HCT116 (cell line): ENCODE data around the gene PRCC. TPM values are rescaled to one million over a fixed set of nuclear protein-coding genes. Genes with fewer than 3 reads are reported as not detected.
A peak's percentile ranks its signal among the peaks of the same experiment; 100 is the strongest.

Experiments
- ATAC-seq: fragments of 200-7000 bp; cut with Tn5 transposase; 2 replicates; pipeline ENCODE4 v1.9.1; 2020; ENCODE audit warnings: mild to moderate bottlenecking, moderate library complexity
- BruUV-seq: library from RNA; stranded (reverse); fragments of 400-500 nt; replicated peaks from 2 replicates; lab custom pipeline; 2021; lab: Mats Ljungman, UMichigan
- CTCF ChIA-PET: fragments of 300-600 bp; sonication (Branson Sonifier 250); formaldehyde crosslinking; loops from one replicate; lab custom pipeline; 2021; ENCODE audit warnings: antibody characterized with exemption; lab: Charles Lee
- POLR2A ChIA-PET: fragments of 300-600, 350-600 bp; sonication (Branson Sonifier 250); formaldehyde crosslinking; loops from one replicate; lab custom pipeline; 2021; ENCODE audit warnings: antibody characterized with exemption; lab: Charles Lee
- RAD21 ChIA-PET, 2 experiments: fragments of 300-600 bp; sonication (Branson Sonifier 250); formaldehyde crosslinking; loops; one replicate each; lab custom pipeline; 2023; ENCODE audit warnings: low total read pairs in 2 of 2; ENCODE audit not compliant: uncharacterized antibody in 2 of 2, unreplicated experiment in 2 of 2, low non-redundant PET in 1 of 2; lab: Charles Lee
- DNase-seq: peaks from one replicate; pipeline ENCODE4 v3.0.0-alpha.2; 2010; ENCODE audit warnings: low read depth, low spot score
- H2AFZ ChIP-seq: fragments of 200-600 bp; shearing (Covaris generic), sonication (generic); 2 replicates; pipeline ENCODE4 v1.6.1; 2017; ENCODE audit warnings: low read depth, mixed run types, mixed read lengths, antibody characterized with exemption, low read length; ENCODE audit not compliant: poor library complexity, severe bottlenecking
- H3K27ac ChIP-seq: 2 replicates; pipeline ENCODE4 v1.5.1; 2012; ENCODE audit warnings: low read depth, low read length
- H3K27me3 ChIP-seq: fragments of 200-600 bp; sonication (generic); 2 replicates; pipeline ENCODE4 v1.6.1; 2016; ENCODE audit warnings: mixed run types, low read length, mixed read lengths; ENCODE audit not compliant: insufficient read depth
- H3K36me3 ChIP-seq, 2 experiments: fragments of 200-500 bp in 1 of 2; fragments of 200-600 bp in 1 of 2; sonication (Bioruptor generic) in 1 of 2; sonication (generic) in 1 of 2; 2 replicates each; pipeline versions ENCODE4 v1.5.1 to v1.6.1; 2014 to 2016; ENCODE audit warnings: low read length in 2 of 2, inconsistent platforms in 1 of 2, mixed read lengths in 1 of 2, mixed run types in 1 of 2; ENCODE audit not compliant: insufficient read depth in 2 of 2, control insufficient read depth in 1 of 2
- H3K4me1 ChIP-seq, 2 experiments: fragments of 200-600 bp in 1 of 2; sonication (generic) in 1 of 2; 2 replicates each; pipeline versions ENCODE4 v1.5.1 to v1.6.1; 2012 to 2017; ENCODE audit warnings: low read length in 2 of 2, inconsistent platforms in 1 of 2, mild to moderate bottlenecking in 1 of 2, mixed read lengths in 1 of 2, mixed run types in 1 of 2, moderate library complexity in 1 of 2; ENCODE audit not compliant: insufficient read depth in 2 of 2, control insufficient read depth in 1 of 2
- H3K4me2 ChIP-seq: fragments of 200-600 bp; sonication (generic); 2 replicates; pipeline ENCODE4 v1.6.1; 2017; ENCODE audit warnings: mixed run types, low read length, mixed read lengths
- H3K4me3 ChIP-seq, 2 experiments: fragments of 200-600 bp in 1 of 2; sonication (generic) in 1 of 2; replicated peaks in 1 of 2; 2 replicates each; pipeline ENCODE4 v1.5.1; 2011 to 2016; ENCODE audit warnings: low read length in 2 of 2, control low read depth in 1 of 2, low read depth in 1 of 2, mild to moderate bottlenecking in 1 of 2, mixed read lengths in 1 of 2, mixed run types in 1 of 2
- H3K79me2 ChIP-seq: fragments of 200-600 bp; sonication (generic); 2 replicates; pipeline ENCODE4 v1.6.1; 2017; ENCODE audit warnings: mild to moderate bottlenecking, mixed run types, low read length, moderate library complexity, mixed read lengths; ENCODE audit not compliant: insufficient read depth
- H3K9ac ChIP-seq: fragments of 200-600 bp; sonication (generic); 2 replicates; pipeline ENCODE4 v1.6.1; 2016; ENCODE audit warnings: low read length, mixed read lengths
- H3K9me2 ChIP-seq: fragments of 200-600 bp; sonication (generic), shearing (Covaris generic); 2 replicates; pipeline ENCODE4 v1.6.1; 2017; ENCODE audit warnings: mixed run types, mild to moderate bottlenecking, moderate library complexity; ENCODE audit not compliant: insufficient read depth
- H3K9me3 ChIP-seq, 2 experiments: fragments of 200-500 bp in 1 of 2; fragments of 200-600 bp in 1 of 2; sonication (Bioruptor generic) in 1 of 2; sonication (generic) in 1 of 2; 2 replicates each; pipeline ENCODE4 v1.6.1; 2014 to 2017; ENCODE audit warnings: low read length in 2 of 2, mixed read lengths in 2 of 2, inconsistent platforms in 1 of 2, low read depth in 1 of 2, mild to moderate bottlenecking in 1 of 2, mixed run types in 1 of 2, moderate library complexity in 1 of 2; ENCODE audit not compliant: control insufficient read depth in 1 of 2, insufficient read depth in 1 of 2
- H4K20me1 ChIP-seq: fragments of 200-600 bp; sonication (generic), shearing (Covaris generic); 2 replicates; pipeline ENCODE4 v1.6.1; 2017; ENCODE audit warnings: mixed run types, mild to moderate bottlenecking, moderate library complexity; ENCODE audit not compliant: insufficient read depth
- FOSL1 ChIP-seq: IDR thresholded peaks from 2 replicates; pipeline ENCODE4 v1.6.1; 2012; ENCODE audit warnings: low read depth
- SP1 ChIP-seq: IDR thresholded peaks from 2 replicates; pipeline ENCODE4 v1.6.1; 2012; ENCODE audit warnings: low read depth
- intact Hi-C: fragments of 100-400 bp; cut with micrococcal nuclease; formaldehyde crosslinking; loops from 2 replicates; pipeline ENCODE4 v1.10.0; 2022
- total RNA-seq: library from RNA; stranded (reverse); gene quantifications from one replicate; pipeline ENCODE4 v1.2.1, GENCODE V29; 2021; ENCODE audit not compliant: unreplicated experiment
- TF ChIP-seq, protein P1 (sequence below): IDR thresholded peaks from 2 replicates; pipeline ENCODE4 v1.6.1; 2011; ENCODE audit warnings: mild to moderate bottlenecking, low read length, moderate library complexity; ENCODE audit not compliant: insufficient replicate concordance; ENCODE audit errors: extremely low read depth
- TF ChIP-seq, protein P2 (sequence below): IDR thresholded peaks from 2 replicates; pipeline ENCODE4 v1.6.1; 2012
- TF ChIP-seq, protein P3 (sequence below): IDR thresholded peaks from 2 replicates; pipeline ENCODE4 v1.6.1; 2012; ENCODE audit warnings: low read depth
- TF ChIP-seq, protein P4 (sequence below), 3 experiments: fragments of 200-600 bp in 1 of 3; sonication (generic) in 1 of 3; IDR thresholded peaks in 2 of 3; conservative IDR thresholded peaks in 1 of 3; 2 replicates each; pipeline ENCODE4 v1.5.1; 2012 to 2017; ENCODE audit warnings: low read depth in 2 of 3, low read length in 2 of 3, antibody characterized with exemption in 1 of 3, borderline replicate concordance in 1 of 3, control low read depth in 1 of 3, mild to moderate bottlenecking in 1 of 3, mixed read lengths in 1 of 3, mixed run types in 1 of 3, moderate library complexity in 1 of 3; ENCODE audit not compliant: insufficient read depth in 1 of 3

The PRCC gene
- total RNA-seq, 1 experiment from 2014 or later = 78.1 TPM

DNA sequence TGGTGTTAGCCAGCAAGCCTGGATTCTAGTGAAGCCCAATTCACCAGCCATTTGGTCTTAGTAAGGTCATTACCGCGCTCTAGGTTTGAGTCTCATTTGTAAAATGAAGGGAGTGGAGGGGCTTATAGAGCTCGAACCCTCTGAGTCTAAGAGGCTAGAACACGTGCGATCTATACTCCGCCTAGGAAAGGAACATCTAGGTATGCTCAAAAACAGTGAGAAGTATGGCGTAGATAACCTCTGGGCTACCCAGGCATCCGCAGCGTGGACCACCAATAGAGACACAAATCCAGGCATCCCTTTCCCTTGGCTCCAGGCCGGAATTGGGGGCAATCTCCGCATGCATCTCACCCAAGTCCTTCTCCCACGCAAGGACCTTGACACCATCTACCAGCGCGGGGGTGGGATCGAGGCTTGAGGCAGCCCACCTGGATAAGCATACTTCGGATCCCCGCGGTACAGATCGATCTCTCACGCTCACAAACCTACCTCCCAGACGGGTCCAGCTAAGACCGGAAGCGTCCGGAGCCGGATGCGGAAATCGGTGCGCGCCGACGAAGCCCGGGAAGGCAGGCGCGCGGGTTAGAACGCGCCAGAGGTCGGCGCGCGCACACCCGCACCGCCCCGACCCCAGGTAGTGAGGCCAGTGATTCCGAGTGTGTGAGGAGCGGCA lies 39.3 kb upstream of the PRCC start, which contains the start of gene METTL25B:
Gene METTL25B (plus strand): TSS at position 544 of the 673 bp plus-strand sequence. CDS start 636 bp downstream, outside the sequence.
- Histone ChIP-seq H3K4me2 (peak within 1 kb of the TSS; percentile 97), H3K36me3 (peaks cover 15 to 26% of the 10 kb centered on the region in 2 experiments), H3K9me2 (no peaks in the 10 kb centered on the region), H3K79me2 (peaks cover 65% of the 10 kb centered on the region), H3K9me3 (no peaks in the 10 kb centered on the region), H3K27me3 (no peaks in the 10 kb centered on the region), H3K9ac (peak within 1 kb of the TSS; percentile 93), H3K27ac (peak within 1 kb of the TSS; percentile 81), H3K4me3 (peak within 1 kb of the TSS; percentile 92 to 93), H3K4me1 (peaks cover 24 to 34% of the 10 kb centered on the region in 2 experiments), H2AFZ (no peak within 1 kb of the TSS), H4K20me1 (peaks cover 15% of the 10 kb centered on the region; the same call in 1 of the 2 replicates)
- RAD21 ChIA-PET = interaction anchor here (0.7 to 1.5 kb wide), 8 partner anchors 13 to 162 kb away, joined by 3 to 6 read pairs (median 4); partner anchors contain the start of genes HDGF (in 1 of the 2), MRPL24 (in 1 of the 2) and PRCC (in 1 of the 2)
- intact Hi-C loops = loop anchor here (1.0 kb wide), 2 partner anchors 13 to 39 kb away; partner anchors contain the start of genes MRPL24 and PRCC
- TF ChIP-seq FOSL1 = no peak
- TF ChIP-seq, protein P1, sequence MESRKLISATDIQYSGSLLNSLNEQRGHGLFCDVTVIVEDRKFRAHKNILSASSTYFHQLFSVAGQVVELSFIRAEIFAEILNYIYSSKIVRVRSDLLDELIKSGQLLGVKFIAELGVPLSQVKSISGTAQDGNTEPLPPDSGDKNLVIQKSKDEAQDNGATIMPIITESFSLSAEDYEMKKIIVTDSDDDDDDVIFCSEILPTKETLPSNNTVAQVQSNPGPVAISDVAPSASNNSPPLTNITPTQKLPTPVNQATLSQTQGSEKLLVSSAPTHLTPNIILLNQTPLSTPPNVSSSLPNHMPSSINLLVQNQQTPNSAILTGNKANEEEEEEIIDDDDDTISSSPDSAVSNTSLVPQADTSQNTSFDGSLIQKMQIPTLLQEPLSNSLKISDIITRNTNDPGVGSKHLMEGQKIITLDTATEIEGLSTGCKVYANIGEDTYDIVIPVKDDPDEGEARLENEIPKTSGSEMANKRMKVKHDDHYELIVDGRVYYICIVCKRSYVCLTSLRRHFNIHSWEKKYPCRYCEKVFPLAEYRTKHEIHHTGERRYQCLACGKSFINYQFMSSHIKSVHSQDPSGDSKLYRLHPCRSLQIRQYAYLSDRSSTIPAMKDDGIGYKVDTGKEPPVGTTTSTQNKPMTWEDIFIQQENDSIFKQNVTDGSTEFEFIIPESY = no peak
- TF ChIP-seq SP1 = no peak
- TF ChIP-seq, protein P2, sequence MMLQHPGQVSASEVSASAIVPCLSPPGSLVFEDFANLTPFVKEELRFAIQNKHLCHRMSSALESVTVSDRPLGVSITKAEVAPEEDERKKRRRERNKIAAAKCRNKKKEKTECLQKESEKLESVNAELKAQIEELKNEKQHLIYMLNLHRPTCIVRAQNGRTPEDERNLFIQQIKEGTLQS = no peak
- TF ChIP-seq, protein P3, sequence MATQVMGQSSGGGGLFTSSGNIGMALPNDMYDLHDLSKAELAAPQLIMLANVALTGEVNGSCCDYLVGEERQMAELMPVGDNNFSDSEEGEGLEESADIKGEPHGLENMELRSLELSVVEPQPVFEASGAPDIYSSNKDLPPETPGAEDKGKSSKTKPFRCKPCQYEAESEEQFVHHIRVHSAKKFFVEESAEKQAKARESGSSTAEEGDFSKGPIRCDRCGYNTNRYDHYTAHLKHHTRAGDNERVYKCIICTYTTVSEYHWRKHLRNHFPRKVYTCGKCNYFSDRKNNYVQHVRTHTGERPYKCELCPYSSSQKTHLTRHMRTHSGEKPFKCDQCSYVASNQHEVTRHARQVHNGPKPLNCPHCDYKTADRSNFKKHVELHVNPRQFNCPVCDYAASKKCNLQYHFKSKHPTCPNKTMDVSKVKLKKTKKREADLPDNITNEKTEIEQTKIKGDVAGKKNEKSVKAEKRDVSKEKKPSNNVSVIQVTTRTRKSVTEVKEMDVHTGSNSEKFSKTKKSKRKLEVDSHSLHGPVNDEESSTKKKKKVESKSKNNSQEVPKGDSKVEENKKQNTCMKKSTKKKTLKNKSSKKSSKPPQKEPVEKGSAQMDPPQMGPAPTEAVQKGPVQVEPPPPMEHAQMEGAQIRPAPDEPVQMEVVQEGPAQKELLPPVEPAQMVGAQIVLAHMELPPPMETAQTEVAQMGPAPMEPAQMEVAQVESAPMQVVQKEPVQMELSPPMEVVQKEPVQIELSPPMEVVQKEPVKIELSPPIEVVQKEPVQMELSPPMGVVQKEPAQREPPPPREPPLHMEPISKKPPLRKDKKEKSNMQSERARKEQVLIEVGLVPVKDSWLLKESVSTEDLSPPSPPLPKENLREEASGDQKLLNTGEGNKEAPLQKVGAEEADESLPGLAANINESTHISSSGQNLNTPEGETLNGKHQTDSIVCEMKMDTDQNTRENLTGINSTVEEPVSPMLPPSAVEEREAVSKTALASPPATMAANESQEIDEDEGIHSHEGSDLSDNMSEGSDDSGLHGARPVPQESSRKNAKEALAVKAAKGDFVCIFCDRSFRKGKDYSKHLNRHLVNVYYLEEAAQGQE = no peak
- TF ChIP-seq, protein P4, sequence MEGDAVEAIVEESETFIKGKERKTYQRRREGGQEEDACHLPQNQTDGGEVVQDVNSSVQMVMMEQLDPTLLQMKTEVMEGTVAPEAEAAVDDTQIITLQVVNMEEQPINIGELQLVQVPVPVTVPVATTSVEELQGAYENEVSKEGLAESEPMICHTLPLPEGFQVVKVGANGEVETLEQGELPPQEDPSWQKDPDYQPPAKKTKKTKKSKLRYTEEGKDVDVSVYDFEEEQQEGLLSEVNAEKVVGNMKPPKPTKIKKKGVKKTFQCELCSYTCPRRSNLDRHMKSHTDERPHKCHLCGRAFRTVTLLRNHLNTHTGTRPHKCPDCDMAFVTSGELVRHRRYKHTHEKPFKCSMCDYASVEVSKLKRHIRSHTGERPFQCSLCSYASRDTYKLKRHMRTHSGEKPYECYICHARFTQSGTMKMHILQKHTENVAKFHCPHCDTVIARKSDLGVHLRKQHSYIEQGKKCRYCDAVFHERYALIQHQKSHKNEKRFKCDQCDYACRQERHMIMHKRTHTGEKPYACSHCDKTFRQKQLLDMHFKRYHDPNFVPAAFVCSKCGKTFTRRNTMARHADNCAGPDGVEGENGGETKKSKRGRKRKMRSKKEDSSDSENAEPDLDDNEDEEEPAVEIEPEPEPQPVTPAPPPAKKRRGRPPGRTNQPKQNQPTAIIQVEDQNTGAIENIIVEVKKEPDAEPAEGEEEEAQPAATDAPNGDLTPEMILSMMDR (IDR thresholded peaks at IDR 0.05 in 2 of 3, conservative IDR thresholded peaks at IDR 0.05 in 1 of 3; ENCODE audit: borderline replicate concordance in 1 of 3, insufficient read depth in 1 of 3, low read depth in 2 of 3, low read length in 2 of 3) = no peak
- DNase-seq = no peak
- BruUV-seq = TSS peak; percentile 71
- CTCF ChIA-PET = interaction anchor here (0.6 to 10.8 kb wide), 15 partner anchors 11 to 200 kb away, joined by 3 to 508 read pairs (median 9); partner anchors contain the start of genes CRABP2, INSRR, MRPL24 and NTRK1
- POLR2A ChIA-PET = interaction anchor here (0.6 to 4.9 kb wide), 15 partner anchors 11 to 259 kb away, joined by 3 to 69 read pairs (median 6); partner anchors contain the start of genes CRABP2, HDGF, MRPL24 and NTRK1
- ATAC-seq = peak; percentile 76
